GM19455 (cell line): ENCODE measurements around the gene VAC14.

ENCODE experiments used
- ATAC-seq: cut with Tn5 transposase; IDR thresholded peaks from one replicate; pipeline ENCODE4 v1.9.1; 2021; ENCODE audit not compliant: unreplicated experiment

The VAC14 gene

GRCh38 chr16:70694088-70694867, 106.7 kb downstream of the VAC14 start:
- ATAC-seq: no peak

- no peak for ATAC-seq
Observed at GRCh38 chr16:70692873-70693671, 107.9 kb downstream of the VAC14 start.

GRCh38 chr16:70692130-70692872, 108.7 kb downstream of the VAC14 start:
- ATAC-seq: no peak

- no peak for ATAC-seq
Observed at GRCh38 chr16:70691223-70692129, 109.5 kb downstream of the VAC14 start.

- ATAC-seq: no peak
Observed at GRCh38 chr16:70689970-70690891, 110.7 kb downstream of the VAC14 start.

DNA sequence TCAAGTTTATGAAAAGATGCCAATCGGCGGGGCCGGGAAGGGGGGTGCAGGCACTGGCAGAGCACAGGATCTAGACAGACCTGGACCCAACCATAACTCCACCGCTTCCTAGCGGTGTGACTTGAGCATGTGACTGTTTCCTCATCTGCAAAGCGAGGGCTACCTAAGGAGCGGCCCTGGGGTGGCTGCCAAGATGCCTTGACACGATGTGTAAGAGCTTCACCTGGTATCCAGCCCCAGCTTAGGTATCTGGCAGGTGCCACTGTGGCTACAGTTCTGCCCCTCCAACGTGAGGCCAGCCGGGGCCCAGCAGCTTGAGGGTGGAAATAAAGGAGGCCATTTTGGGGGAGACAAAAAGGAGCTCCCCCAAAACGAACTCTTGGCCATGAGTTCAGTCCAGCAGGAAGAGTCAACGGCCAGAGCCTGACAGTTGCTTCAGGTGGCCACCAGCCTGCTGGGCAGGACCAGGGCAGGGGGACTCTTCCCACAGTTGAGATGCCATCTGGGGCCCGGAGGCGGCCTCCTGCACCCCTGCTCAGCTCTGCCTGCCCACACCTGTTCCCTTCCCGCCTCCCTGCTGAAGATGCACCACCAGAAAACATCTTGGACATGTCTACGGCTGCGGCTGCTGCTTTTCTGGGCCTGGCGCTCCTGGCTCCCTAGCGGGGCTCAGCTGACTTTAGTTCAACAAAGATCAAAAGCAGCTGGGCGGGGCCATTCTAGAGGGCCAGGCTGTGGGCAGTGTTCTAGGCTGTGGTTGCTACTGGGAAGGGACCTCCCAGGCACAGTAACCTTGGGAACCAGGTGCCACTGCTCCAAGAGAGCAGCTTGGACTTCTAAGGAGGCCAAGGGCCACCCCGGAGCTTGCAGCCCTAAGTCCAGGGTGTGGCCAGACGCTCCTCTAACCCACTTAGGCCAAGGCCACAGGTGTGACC, 111.7 kb downstream of the VAC14 start:
- ATAC-seq: no peak

- no peak for ATAC-seq
Observed at GRCh38 chr16:70688246-70688742, 112.7 kb downstream of the VAC14 start.

DNA sequence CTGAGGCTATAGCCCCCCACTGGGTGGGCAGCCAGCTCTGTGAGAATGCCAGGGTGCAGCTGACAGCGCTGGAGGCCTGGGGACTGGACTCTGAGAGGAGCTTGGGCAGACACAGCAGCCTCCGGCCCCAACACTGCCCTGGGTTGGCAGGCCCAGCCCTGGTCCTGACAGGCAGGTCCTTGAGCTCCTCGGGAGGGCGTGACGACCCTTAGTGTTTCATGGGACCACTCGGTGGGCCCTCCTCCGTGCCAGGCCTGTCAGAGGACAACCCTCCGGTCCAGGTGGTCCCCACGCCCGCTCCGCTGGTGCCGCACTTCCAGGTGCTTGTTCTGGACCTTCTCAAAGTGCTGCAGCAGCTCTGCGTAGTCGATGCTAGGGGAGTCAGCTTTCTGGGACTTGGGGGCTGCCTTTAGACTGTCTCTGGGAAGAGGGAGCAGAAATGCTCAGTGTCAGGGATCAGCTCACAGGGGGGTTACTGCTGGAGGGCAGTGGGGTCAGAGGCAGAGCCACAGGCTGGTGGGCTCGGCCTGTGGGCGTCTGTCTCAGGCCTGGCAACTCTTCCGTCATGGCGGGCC, 113.2 kb downstream of the VAC14 start:
- ATAC-seq: no peak

- no peak for ATAC-seq
Observed at GRCh38 chr16:70687102-70687511, 113.9 kb downstream of the VAC14 start.

DNA sequence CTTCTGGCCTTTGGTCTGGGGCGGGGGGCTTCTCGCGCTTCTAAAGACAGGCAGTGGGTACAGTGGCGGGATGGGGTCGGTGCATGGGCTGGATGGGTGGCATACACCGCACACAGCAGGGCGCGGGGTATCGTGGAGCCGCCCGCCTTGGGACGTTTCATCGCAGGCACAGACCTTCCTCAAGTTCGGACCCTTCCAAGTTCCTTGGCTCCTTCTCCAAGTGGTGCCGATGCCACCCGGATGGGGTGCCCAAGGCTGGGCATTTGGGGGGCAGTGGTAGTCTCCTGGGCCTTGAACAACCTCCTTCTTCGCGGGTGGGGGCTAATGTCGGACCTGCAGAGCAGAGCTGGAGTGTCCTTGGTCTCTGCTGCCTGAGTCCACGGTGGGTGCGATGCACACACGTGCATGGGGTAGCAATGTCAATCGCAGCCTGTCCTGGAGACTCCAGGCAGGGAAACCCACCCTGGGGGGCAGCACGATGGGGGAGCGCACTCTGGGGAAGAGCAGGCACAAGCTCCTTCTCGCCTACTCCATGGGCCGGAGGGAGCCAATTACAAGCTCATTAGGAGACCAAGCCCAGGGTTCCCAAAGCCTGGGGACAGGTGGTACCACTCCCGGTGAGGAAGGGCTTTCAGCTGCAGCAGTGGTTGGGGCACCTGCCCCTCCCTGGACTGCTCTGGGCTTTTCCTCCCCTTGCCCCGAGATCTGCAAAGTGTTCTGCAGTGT, 114.4 kb downstream of the VAC14 start:
- no peak for ATAC-seq

- no peak for ATAC-seq
Observed at GRCh38 chr16:70685938-70686375, 115.0 kb downstream of the VAC14 start, which contains the start of gene MTSS2. Gene MTSS2 (minus strand): TSS chr16:70686053. CDS start chr16:70685791, 262 bp downstream.

- no peak for ATAC-seq
Observed at GRCh38 chr16:70685061-70685937, 115.7 kb downstream of the VAC14 start.

DNA sequence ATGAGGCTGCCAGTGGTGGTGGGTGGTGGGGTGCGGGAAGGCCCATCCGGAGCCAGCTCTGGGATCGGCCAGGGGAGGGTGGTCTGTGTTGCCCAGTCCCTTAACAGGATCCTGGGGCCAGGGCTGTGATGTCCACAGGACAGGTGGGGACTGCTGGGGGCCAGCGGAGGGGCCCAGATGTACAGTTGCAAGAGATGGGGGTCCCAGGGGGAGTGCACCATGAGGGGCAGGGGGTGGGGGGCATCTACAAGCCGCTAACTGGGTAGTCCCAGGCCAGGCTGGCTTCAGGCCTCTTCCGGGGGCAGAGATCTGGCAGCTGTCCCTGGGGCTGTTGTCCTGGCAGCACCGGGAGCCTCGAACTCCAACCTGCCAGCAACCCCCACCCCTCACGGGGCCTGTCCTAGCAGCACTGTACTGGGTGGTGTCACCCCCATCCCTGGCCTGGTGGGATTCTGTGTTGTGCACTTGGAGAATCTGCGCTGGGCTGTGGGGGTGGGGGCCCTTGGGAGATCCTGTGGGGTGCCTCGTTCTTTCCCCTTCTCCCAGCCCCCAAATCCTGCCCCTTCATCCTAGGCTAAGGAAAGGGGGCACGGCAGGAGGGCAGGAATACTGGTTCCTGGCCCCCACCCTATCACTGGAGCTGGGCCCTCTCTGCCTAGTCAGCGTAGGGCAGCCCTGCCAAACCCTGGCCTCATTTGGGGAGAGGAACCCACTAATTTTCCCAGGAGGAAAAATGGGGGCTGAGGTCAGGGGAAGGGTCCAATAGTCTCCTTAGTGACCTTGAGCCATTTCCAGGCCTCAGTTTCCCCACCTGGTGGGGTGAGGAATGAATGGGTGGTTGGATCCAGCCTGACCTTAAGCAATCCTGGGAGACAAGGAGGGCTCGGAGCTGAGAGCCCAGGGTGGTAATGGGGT, 116.6 kb downstream of the VAC14 start:
- ATAC-seq: no peak

- ATAC-seq: no peak
Observed at GRCh38 chr16:70683146-70683944, 117.6 kb downstream of the VAC14 start.
